ENCODE results near the gene PRPF39. TPM values are rescaled to one million over a fixed set of nuclear protein-coding genes. Genes with fewer than 3 reads are reported as not detected.

PRPF39 gene
- polyA plus RNA-seq, 1 of the 3 experiments (the other 2 are of a cell fraction) = 14.6 TPM

- TF ChIP-seq USF2 (IDR thresholded peaks at IDR 0.05; ENCODE audit: borderline replicate concordance, low read depth, low read length) = 0 out of 2 replicates have a peak, but pooled peaks have one; percentile 11
- TF ChIP-seq FOSL2 (IDR thresholded peaks at IDR 0.05; ENCODE audit: borderline replicate concordance, low read depth) = no peak
- TF ChIP-seq REST (IDR thresholded peaks at IDR 0.05; ENCODE audit: low read depth, low read length) = no peak
- no peak for TF ChIP-seq CTCF (IDR thresholded peaks at IDR 0.05)
- no peak for TF ChIP-seq FOXM1 (IDR thresholded peaks at IDR 0.05; ENCODE audit: low read depth)
- no peak for TF ChIP-seq JUND (IDR thresholded peaks at IDR 0.05)
- TF ChIP-seq NRF1 (IDR thresholded peaks at IDR 0.05; ENCODE audit: low read depth, low read length) = peak; percentile 82
- no peak for TF ChIP-seq FOXJ3 (CRISPR knock-in tag; IDR thresholded peaks at IDR 0.05)
Observed at GRCh38 chr14:45083976-45084722, at the start of gene PRPF39 (continued).

GRCh38 chr14:45034730-45035129 lies 49.2 kb upstream of the PRPF39 start:
- ChIA-PET POLR2A (no interaction called here), CTCF (no interaction called here)
- Histone ChIP-seq H2AFZ (ENCODE audit: low read depth) (no peak overlapping the region), H3K4me2 (no peak overlapping the region), H3F3A (replicated peaks; ENCODE audit: insufficient read depth) (no peaks in the 10 kb centered on the region), H3K4me3 (ENCODE audit: low read depth in 2 of 2, low read length in 1 of 2) (no peak overlapping the region), H3K9me3 (no peaks in the 10 kb centered on the region), H3K36me3 (replicated peaks in 1 of 2; ENCODE audit: control insufficient read depth in 1 of 2, insufficient read depth in 2 of 2, low read length in 1 of 2) (no peaks in the 10 kb centered on the region), H4K20me1 (ENCODE audit: insufficient read depth) (no peaks in the 10 kb centered on the region), H3K4me1 (ENCODE audit: control insufficient read depth in 1 of 2, insufficient read depth in 2 of 2, low read depth in 1 of 2, low read length in 1 of 2) (no peaks in the 10 kb centered on the region), H3K9me2 (no peaks in the 10 kb centered on the region), H3K27me3 (ENCODE audit: insufficient read depth) (no peaks in the 10 kb centered on the region), H3K9ac (no peak overlapping the region), H3K27ac (ENCODE audit: low read depth in 2 of 2, low read length in 1 of 2) (no peak overlapping the region), H3K79me2 (ENCODE audit: insufficient read depth) (no peaks in the 10 kb centered on the region)
- DNase-seq = no peak
- TF ChIP-seq CTCF (IDR thresholded peaks at IDR 0.05) (no peak), TCF12 (IDR thresholded peaks at IDR 0.05) (no peak), USF1 (IDR thresholded peaks at IDR 0.05; ENCODE audit: borderline replicate concordance, low read depth) (no peak), POLR2AphosphoS5 (IDR thresholded peaks at IDR 0.05; ENCODE audit: low read depth, low read length) (no peak), PBX3 (IDR thresholded peaks at IDR 0.05) (no peak), GABPA (IDR thresholded peaks at IDR 0.05; ENCODE audit: low read depth) (no peak), YY1 (IDR thresholded peaks at IDR 0.05; ENCODE audit: low read depth) (no peak), RAD21 (IDR thresholded peaks at IDR 0.05; ENCODE audit: low read length) (no peak), ELF1 (IDR thresholded peaks at IDR 0.05) (no peak), REST (IDR thresholded peaks at IDR 0.05; ENCODE audit: low read depth, low read length) (no peak), NFIC (IDR thresholded peaks at IDR 0.05; ENCODE audit: borderline replicate concordance) (no peak)
